H54 (cell line): ENCODE measurements around the gene FAM241B.

ENCODE experiments used
- DNase-seq: peaks from one replicate; pipeline ENCODE4 v3.0.0; 2011; ENCODE audit warnings: low spot score, mixed read lengths; ENCODE audit not compliant: insufficient read length
- FAIRE-seq: peaks from 3 replicates; lab custom pipeline; 2011; peaks lifted over from hg19 to GRCh38; lab: Jason Lieb, UNC
- POLR2A ChIP-seq: IDR thresholded peaks from 2 replicates; pipeline ENCODE4 v1.6.1; 2011; ENCODE audit warnings: low read depth, mild to moderate bottlenecking, low read length

The FAM241B gene

DNA sequence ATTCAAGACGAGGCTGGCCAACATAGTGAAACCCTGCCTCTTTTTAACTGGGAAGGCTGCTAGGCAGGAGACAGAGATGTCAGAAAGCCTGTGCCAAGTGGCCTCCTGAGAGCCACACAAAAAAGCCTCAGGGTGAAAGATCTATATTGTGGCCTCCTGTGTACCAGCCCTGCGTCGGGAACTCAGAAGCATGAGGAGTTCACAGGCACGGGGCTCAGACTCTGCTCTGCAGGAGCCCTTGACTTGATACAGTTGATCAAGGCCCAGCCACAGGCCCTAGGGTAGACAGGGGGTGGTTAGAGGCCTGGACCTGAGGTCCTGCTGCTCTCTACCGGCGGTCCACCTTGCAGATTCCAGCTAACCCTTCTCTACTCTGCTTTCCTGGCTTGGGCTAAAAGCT, 30.2 kb downstream of the FAM241B start:
- FAIRE-seq (no peak), DNase-seq (no peak)
- no peak for TF ChIP-seq POLR2A

DNA sequence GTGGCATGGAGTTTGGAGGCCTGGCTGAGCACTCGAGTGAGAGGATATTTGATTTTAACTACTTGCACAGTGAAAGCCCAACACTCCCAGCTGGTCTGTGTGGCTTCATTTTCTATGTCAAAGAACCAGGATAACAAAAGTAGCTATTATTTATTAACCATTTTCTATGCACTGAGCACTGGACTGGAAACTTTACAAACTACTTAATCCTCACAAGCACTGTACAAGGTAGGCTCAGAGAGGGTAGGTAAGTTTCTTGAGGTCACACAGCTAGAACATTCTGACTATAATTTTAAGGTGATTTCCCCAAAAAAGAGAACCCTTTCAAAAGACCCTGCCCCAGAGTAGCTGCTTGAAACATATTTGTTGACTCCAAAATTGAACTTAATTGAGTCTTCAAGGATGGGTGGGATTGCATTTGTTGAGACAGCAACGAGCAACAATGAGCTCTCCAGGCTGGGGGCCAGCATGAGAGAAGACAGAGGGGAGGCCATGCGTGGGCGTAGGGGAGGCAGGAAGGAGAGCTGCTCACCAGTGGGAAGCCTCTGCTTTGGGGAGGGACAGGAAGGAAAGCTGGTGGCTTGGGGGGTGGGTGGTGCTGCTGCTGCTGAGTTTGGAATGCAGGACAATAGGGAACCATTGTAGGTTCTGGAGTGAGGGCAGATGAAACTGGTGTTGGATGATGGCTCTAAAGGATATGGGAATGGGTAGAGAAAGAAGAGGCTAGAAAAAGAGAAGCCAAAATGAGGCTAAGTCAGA, 31.5 kb downstream of the FAM241B start:
- FAIRE-seq (no peak), DNase-seq (no peak)
- TF ChIP-seq POLR2A = no peak

DNA sequence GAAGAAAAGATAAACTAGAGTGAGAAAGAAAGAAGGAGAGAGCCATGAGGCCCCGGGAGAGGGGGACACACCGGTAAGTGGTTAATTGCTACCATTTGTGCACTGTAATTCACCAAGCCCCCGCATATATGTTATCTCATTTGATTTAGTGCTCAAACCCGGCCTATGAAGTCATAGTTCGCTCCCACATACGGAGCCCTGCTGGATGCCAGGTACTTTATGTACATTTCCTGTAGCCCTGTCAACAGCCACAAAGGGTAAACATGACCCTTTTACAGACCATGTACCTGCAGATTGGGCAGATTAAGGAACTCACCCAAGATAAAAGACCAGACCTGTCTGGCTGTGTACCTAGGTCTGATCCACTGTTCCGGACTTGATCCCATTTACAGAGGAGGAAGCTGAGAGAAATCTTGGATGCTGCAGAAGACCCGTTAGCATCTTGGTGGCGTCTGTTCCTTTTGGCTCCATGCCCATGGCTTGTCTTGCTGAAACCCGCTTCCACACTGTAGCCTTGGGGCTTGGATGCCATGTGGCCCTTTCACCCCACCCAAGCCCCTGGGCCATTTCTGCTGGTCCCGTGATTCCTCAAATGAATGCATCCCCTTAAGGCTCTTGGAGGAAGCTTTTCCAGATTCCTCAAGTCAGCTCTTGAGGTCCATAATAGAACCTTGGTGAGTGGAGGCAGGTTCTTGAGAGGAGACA, 32.3 kb downstream of the FAM241B start:
- no peak for DNase-seq
- TF ChIP-seq POLR2A = no peak
- FAIRE-seq = no peak

DNA sequence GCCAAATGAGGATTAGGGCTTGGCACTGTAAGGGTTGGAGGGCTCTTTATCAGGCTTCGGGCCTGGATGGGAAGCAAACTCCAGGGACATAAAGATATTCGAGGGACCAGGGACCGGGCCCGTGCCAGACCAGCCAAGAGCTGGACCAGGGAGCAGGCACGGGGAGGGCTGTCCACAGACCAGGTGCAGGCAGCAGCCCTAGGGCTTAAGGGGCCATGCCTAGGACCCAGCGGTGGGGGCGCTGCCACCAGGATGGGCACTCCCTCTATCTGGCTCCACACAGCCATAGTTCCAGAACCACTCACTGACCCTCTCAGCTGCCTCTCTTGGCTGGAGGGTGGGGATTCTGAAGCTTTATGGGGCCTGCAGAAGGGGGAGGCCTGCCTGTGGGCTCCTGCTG, 32.9 kb downstream of the FAM241B start:
- no peak for TF ChIP-seq POLR2A

DNA sequence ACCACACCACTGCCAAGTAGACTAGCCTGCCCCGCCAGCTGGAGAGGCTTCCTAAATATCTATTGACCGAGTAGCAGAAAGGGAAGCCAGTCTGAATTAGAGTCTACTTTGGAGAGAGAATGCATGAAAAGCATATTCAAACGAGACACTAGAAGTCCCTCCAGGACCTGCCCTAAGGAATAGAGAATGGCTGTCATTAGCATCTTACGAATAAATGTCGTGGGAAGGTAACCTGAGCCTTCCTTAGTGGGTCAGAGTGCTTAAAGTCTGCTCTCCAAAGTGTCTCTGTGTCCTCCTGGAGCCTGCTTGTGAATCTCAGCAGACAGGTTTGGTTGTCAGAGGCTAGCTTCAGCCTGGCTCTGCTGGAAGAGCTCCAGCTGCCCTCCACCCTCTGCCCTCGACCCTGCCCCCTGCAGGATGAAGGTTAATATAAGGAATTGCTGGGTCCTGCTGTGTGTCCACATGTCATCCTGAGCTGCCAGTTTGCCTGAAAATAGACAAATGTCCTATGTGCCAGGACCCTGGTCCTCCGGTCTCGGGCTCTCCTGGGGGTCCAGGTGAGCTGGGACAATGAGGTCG, 33.4 kb downstream of the FAM241B start:
- FAIRE-seq (no peak), DNase-seq (no peak)
- no peak for TF ChIP-seq POLR2A

More for the DNA sequence above, 32.9 kb downstream of the FAM241B start:
- FAIRE-seq = no peak
- no peak for DNase-seq

DNA sequence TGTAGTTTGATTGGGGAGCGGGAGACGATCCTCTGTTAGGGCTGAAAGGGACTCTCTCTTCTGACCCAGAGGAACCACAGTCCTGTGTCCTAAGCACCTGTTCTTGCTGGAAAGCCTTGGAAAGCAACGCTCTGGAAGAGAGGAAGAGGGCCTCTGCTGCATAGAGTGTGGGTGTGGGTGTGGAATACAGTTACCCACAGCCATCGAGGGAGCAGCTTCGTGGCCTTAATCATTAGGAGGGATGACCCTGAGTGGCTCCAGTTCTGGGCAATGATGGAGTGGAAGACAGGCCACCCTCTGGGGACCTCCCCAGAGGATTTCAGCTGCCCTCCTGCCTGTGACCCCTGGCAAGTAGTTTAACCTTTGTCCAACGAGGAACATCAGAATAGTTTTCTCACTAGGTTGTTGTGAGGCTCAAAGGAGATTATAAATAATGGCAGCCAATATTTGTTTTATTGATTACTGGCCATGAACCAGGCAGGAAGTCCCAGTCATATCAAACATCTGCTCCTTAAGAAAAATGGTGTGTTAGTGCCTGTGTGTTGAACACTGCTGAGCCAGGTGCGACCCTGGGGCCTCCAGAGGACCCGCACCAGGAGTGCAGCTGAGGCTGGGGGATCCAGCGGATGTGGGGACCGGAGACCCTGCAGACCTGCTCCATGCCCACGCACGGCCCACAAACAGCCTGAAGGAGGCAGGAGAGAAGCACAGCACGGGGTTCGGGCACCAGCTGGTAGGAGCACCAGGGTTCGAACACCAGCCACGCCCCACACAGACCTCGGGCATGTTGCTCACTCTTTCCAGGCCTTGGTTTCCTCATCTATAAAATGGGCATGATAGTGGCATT, 35.6 kb downstream of the FAM241B start:
- FAIRE-seq (no peak), DNase-seq (no peak)
- no peak for TF ChIP-seq POLR2A

DNA sequence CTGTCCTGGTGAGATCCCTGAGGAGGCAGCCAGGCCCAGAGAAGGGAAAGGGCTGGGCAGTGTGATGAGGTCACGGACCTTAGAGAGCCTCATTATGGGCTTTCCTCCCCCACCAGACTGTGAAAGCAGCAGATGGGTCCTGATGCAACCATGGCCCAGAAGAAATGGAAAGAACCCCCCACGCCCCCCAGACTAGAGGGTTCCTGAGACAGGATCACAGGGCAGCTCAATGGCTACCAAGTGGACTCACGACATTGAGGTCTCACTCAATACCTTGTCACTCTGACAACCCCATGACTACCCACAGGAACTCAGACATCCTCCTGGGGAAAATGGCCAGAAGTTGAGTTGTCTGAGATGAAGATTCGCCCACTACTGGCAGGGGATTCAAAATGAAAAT, 36.7 kb downstream of the FAM241B start:
- no peak for DNase-seq
- no peak for TF ChIP-seq POLR2A
- no peak for FAIRE-seq

DNA sequence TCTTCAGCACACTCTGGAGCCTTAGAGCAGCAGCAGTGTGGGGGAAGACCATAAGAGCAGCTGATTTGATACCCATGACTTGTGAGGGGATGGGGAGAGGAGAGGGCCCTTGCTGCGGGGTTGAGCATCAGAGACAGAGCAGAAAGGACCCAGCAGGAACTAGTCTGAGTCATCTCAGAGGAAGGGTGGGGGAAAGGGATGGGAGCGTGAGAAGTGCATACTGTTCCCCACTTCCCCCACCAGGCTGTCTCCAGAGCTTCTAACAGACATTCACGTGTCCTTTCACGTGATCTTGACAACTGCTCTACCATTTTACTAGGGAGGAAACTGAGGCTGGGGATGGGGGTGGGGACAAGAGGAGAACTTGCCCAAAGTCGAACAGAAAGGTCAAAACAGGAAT, 38.7 kb downstream of the FAM241B start:
- DNase-seq = no peak
- FAIRE-seq = no peak
- no peak for TF ChIP-seq POLR2A

DNA sequence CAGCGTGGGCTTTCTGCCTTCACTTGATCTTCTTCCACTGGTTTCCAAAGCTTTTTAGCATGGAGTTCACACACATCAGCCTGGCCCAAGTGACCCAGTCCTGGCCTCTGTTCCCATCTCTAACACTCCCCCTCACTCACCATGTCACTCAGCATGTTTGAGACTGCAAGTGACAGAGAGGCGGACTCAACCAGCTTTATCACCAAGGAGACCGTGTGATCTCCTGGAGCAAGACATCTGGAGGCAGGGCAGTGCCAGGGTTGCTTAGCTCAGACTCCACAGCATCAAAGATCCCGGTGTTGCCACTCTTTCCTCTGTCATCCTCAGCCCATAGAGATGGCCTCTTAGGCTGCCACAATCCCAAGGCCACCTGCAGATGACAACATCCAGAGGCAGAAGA, 39.4 kb downstream of the FAM241B start:
- DNase-seq = no peak
- TF ChIP-seq POLR2A = no peak
- no peak for FAIRE-seq

DNA sequence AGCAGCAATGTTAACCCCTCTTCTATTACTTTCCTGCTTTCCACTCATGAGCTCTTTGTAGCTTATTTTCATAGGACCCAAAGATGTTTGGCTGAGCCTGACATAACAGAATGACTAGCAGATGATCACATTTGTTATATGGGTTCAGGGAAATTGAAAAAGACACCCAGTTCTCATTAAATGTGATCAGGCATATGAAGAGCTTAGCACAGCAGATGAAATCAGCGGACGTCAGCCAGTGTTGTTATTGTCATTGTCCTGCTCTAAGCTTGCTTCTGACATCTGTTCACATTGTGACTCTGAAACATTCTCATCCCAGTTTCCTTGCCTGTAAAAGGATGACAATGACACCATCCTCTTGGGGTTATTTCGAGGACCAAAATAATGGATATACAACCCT, 43.5 kb downstream of the FAM241B start:
- DNase-seq (no peak), FAIRE-seq (no peak)
- no peak for TF ChIP-seq POLR2A

DNA sequence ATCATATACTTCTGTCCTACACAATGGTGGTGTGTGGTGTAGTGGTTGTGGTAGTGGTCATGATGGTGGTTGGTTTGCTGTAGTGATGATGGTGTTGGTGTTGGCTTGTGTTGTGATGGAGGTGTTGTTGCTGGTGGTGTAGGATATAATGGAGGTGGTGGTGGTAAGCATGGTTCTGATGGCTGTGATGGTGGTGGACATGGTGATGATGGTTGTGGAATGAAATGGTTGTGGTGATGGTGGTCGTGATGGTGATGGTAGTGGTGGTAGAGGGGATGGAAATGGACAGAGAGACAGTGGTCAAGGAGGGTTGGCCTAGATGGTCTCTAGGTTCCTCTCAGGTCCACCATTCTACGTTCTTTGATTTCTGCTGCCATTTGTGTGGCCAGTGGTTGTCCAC, 44.7 kb downstream of the FAM241B start:
- TF ChIP-seq POLR2A = no peak
- DNase-seq = no peak
- FAIRE-seq = no peak

DNA sequence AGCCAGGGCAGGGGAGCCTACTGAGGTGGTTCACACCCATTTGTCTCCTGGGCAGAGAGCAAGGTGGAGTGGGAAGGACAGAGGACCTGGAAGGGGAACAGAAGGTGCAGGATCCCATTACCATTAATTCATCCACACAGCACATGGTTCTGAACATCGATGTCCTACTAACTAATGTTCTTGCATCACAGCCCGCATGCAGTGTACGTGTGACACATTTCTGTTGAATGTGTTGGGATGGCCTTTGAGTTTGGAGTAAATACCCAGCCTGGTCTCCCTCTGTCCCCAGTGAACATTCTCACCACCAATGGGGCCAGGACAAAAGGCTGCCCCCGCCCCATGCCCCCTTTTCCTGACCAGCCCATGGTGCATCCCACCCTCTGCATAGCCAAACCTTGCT, 46.3 kb downstream of the FAM241B start:
- FAIRE-seq = no peak
- no peak for DNase-seq
- TF ChIP-seq POLR2A = no peak

DNA sequence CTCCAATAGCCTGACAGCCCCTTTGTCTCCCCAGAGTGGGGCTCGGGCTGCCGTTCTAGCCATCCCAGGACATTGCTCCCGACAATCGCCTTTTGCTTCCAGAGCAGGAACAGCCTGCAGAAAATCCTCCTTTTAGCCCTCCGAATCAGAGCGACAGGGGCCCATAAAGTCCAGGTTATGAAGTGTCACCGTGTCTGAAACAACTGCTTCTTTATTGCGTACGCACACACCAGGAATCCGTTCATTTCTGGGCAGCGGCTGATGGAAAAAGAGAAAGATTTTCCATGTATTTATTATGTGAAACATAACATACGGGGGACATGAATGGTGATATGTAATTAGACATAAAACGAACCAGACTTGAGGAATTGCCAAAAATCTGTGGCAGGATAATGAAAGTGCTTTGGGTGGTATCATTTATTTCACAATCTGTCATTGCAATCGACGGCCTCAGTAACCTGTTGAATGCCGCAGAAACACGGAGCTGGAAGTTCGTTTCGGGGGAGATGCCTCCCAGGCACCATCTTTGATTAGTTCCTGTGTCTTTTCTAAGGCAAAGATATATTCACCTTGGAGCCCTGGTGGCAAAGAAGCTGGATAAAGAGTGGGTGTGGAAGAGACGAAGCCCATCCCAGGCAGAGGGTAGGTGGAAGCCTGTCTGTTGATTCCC, 48.1 kb downstream of the FAM241B start:
- TF ChIP-seq POLR2A = no peak
- no peak for DNase-seq
- no peak for FAIRE-seq
